ENCODE measurements around the gene SPDYE18.
"Not testable (repeated sequence)": the region's sequence is repeated elsewhere in the genome, so short reads cannot be mapped to it uniquely, and the experiment has no call there.

SPDYE18 gene

GRCh38 chr7:77063732-77064131 is 1.4 kb upstream of the SPDYE18 start:
- H3K27ac ChIP-seq (ENCODE audit: low read depth, low read length); H3F3A ChIP-seq (ENCODE audit: control insufficient read depth, insufficient read depth); H4K20me1 ChIP-seq (ENCODE audit: control insufficient read depth, insufficient read depth, low read depth, low read length); H3K4me2 ChIP-seq (ENCODE audit: low read length); H3K9me3 ChIP-seq (ENCODE audit: control insufficient read depth, insufficient read depth, low read length); H3K9me2 ChIP-seq (replicated peaks; ENCODE audit: control insufficient read depth, low read length); H3K27me3 ChIP-seq (ENCODE audit: control insufficient read depth, low read length); H3K79me2 ChIP-seq (ENCODE audit: control insufficient read depth, low read length); H3K4me1 ChIP-seq (ENCODE audit: control insufficient read depth, low read length); H3K36me3 ChIP-seq (ENCODE audit: control insufficient read depth, low read length); H3K4me3 ChIP-seq (ENCODE audit: low read length): not testable (repeated sequence)

- H4K20me1 ChIP-seq (ENCODE audit: control insufficient read depth, insufficient read depth, low read depth, low read length); H3K27ac ChIP-seq (ENCODE audit: low read depth, low read length); H3K79me2 ChIP-seq (ENCODE audit: control insufficient read depth, low read length); H3K4me1 ChIP-seq (ENCODE audit: control insufficient read depth, low read length); H3K4me3 ChIP-seq (ENCODE audit: low read length); H3K27me3 ChIP-seq (ENCODE audit: control insufficient read depth, low read length); H3K9me2 ChIP-seq (replicated peaks; ENCODE audit: control insufficient read depth, low read length); H3K9me3 ChIP-seq (ENCODE audit: control insufficient read depth, insufficient read depth, low read length); H3K4me2 ChIP-seq (ENCODE audit: low read length); H3K36me3 ChIP-seq (ENCODE audit: control insufficient read depth, low read length); H3F3A ChIP-seq (ENCODE audit: control insufficient read depth, insufficient read depth): not testable (repeated sequence)
Observed at GRCh38 chr7:77032261-77032660, 30.1 kb downstream of the SPDYE18 start, which contains the start of gene SPDYE17. Gene SPDYE17, minus strand, starts transcription at chr7:77032361. Its CDS starts 1,791 bp downstream, at chr7:77030570.

GRCh38 chr7:77026349-77026748 is 36.0 kb downstream of the SPDYE18 start:
- H3K79me2 ChIP-seq (ENCODE audit: control insufficient read depth, low read length); H3K4me3 ChIP-seq (ENCODE audit: low read length); H3K4me2 ChIP-seq (ENCODE audit: low read length); H3F3A ChIP-seq (ENCODE audit: control insufficient read depth, insufficient read depth); H3K9me2 ChIP-seq (replicated peaks; ENCODE audit: control insufficient read depth, low read length); H4K20me1 ChIP-seq (ENCODE audit: control insufficient read depth, insufficient read depth, low read depth, low read length); H3K27ac ChIP-seq (ENCODE audit: low read depth, low read length); H3K4me1 ChIP-seq (ENCODE audit: control insufficient read depth, low read length); H3K36me3 ChIP-seq (ENCODE audit: control insufficient read depth, low read length); H3K9me3 ChIP-seq (ENCODE audit: control insufficient read depth, insufficient read depth, low read length); H3K27me3 ChIP-seq (ENCODE audit: control insufficient read depth, low read length): not testable (repeated sequence)

GRCh38 chr7:77010074-77010680 is 52.2 kb downstream of the SPDYE18 start:
- H3K9me2 ChIP-seq (replicated peaks; ENCODE audit: control insufficient read depth, low read length); H3K4me1 ChIP-seq (ENCODE audit: control insufficient read depth, low read length); H3K27me3 ChIP-seq (ENCODE audit: control insufficient read depth, low read length); H3K36me3 ChIP-seq (ENCODE audit: control insufficient read depth, low read length); H4K20me1 ChIP-seq (ENCODE audit: control insufficient read depth, insufficient read depth, low read depth, low read length); H3K79me2 ChIP-seq (ENCODE audit: control insufficient read depth, low read length); H3K9me3 ChIP-seq (ENCODE audit: control insufficient read depth, insufficient read depth, low read length); H3F3A ChIP-seq (ENCODE audit: control insufficient read depth, insufficient read depth); H3K27ac ChIP-seq (ENCODE audit: low read depth, low read length); H3K4me3 ChIP-seq (ENCODE audit: low read length); H3K4me2 ChIP-seq (ENCODE audit: low read length): not testable (repeated sequence)

- H3K4me2 ChIP-seq (ENCODE audit: low read length); H3K4me3 ChIP-seq (ENCODE audit: low read length); H3K9me2 ChIP-seq (replicated peaks; ENCODE audit: control insufficient read depth, low read length); H4K20me1 ChIP-seq (ENCODE audit: control insufficient read depth, insufficient read depth, low read depth, low read length); H3K36me3 ChIP-seq (ENCODE audit: control insufficient read depth, low read length); H3K9me3 ChIP-seq (ENCODE audit: control insufficient read depth, insufficient read depth, low read length); H3F3A ChIP-seq (ENCODE audit: control insufficient read depth, insufficient read depth); H3K4me1 ChIP-seq (ENCODE audit: control insufficient read depth, low read length); H3K27ac ChIP-seq (ENCODE audit: low read depth, low read length); H3K27me3 ChIP-seq (ENCODE audit: control insufficient read depth, low read length); H3K79me2 ChIP-seq (ENCODE audit: control insufficient read depth, low read length): not testable (repeated sequence)
Observed at GRCh38 chr7:77008000-77008399, 54.4 kb downstream of the SPDYE18 start.

- H3K4me2 ChIP-seq (ENCODE audit: low read length); H3K27ac ChIP-seq (ENCODE audit: low read depth, low read length); H3K4me3 ChIP-seq (ENCODE audit: low read length); H3F3A ChIP-seq (ENCODE audit: control insufficient read depth, insufficient read depth); H3K9me2 ChIP-seq (replicated peaks; ENCODE audit: control insufficient read depth, low read length); H3K36me3 ChIP-seq (ENCODE audit: control insufficient read depth, low read length); H4K20me1 ChIP-seq (ENCODE audit: control insufficient read depth, insufficient read depth, low read depth, low read length); H3K79me2 ChIP-seq (ENCODE audit: control insufficient read depth, low read length); H3K27me3 ChIP-seq (ENCODE audit: control insufficient read depth, low read length); H3K4me1 ChIP-seq (ENCODE audit: control insufficient read depth, low read length); H3K9me3 ChIP-seq (ENCODE audit: control insufficient read depth, insufficient read depth, low read length): not testable (repeated sequence)
Observed at GRCh38 chr7:77006127-77007110, 55.9 kb downstream of the SPDYE18 start.

- H3K27ac ChIP-seq (ENCODE audit: low read depth, low read length); H3K4me2 ChIP-seq (ENCODE audit: low read length); H3K79me2 ChIP-seq (ENCODE audit: control insufficient read depth, low read length); H3K36me3 ChIP-seq (ENCODE audit: control insufficient read depth, low read length); H3K9me2 ChIP-seq (replicated peaks; ENCODE audit: control insufficient read depth, low read length); H3K27me3 ChIP-seq (ENCODE audit: control insufficient read depth, low read length); H4K20me1 ChIP-seq (ENCODE audit: control insufficient read depth, insufficient read depth, low read depth, low read length); H3K4me1 ChIP-seq (ENCODE audit: control insufficient read depth, low read length); H3K9me3 ChIP-seq (ENCODE audit: control insufficient read depth, insufficient read depth, low read length); H3F3A ChIP-seq (ENCODE audit: control insufficient read depth, insufficient read depth); H3K4me3 ChIP-seq (ENCODE audit: low read length): not testable (repeated sequence)
Observed at GRCh38 chr7:77005461-77006057, 56.8 kb downstream of the SPDYE18 start.

GRCh38 chr7:77004151-77004550 is 58.2 kb downstream of the SPDYE18 start:
- H4K20me1 ChIP-seq (ENCODE audit: control insufficient read depth, insufficient read depth, low read depth, low read length); H3K27me3 ChIP-seq (ENCODE audit: control insufficient read depth, low read length); H3K36me3 ChIP-seq (ENCODE audit: control insufficient read depth, low read length); H3K79me2 ChIP-seq (ENCODE audit: control insufficient read depth, low read length); H3K9me3 ChIP-seq (ENCODE audit: control insufficient read depth, insufficient read depth, low read length); H3F3A ChIP-seq (ENCODE audit: control insufficient read depth, insufficient read depth); H3K27ac ChIP-seq (ENCODE audit: low read depth, low read length); H3K4me2 ChIP-seq (ENCODE audit: low read length); H3K4me3 ChIP-seq (ENCODE audit: low read length); H3K9me2 ChIP-seq (replicated peaks; ENCODE audit: control insufficient read depth, low read length); H3K4me1 ChIP-seq (ENCODE audit: control insufficient read depth, low read length): not testable (repeated sequence)

All from DOHH2 (cell line).